Adrenal gland (tissue), 5 donors: Measurements from ENCODE around the gene ADIPOR2.

Source experiments
- CTCF ChIP-seq, 6 experiments: fragments of 450-650 bp in 4 of 6; fragments of 200-600 bp in 2 of 6; sonication (generic) in 1 of 6; IDR thresholded peaks; 1 replicate in 5 of 6; 2 replicates in 1 of 6; pipeline versions ENCODE4 v1.5.1 to v1.8.0; 2016 to 2021; ENCODE audit warnings: antibody characterized with exemption in 6 of 6, mild to moderate bottlenecking in 2 of 6, moderate library complexity in 1 of 6
- POLR2A ChIP-seq, 2 donors: fragments of 450-650 bp; IDR thresholded peaks; one replicate each; pipeline ENCODE4 v1.6.1; 2017; ENCODE audit warnings: antibody characterized with exemption in 2 of 2, mild to moderate bottlenecking in 2 of 2, moderate library complexity in 1 of 2
- donor health status: DM: no; HTN: no; CAD: no.

- no peak for TF ChIP-seq CTCF (IDR thresholded peaks at IDR 0.05)
- no peak for TF ChIP-seq POLR2A (IDR thresholded peaks at IDR 0.05)
Measured at GRCh38 chr12:1703771-1704722, 13.2 kb downstream of the ADIPOR2 start.
